GM20431 (cell line): ENCODE data around the gene TXNDC17.
"Not testable (repeated sequence)": the region's sequence is repeated elsewhere in the genome, so short reads cannot be mapped to it uniquely, and the experiment has no call there.

Experiments
- in situ Hi-C: fragments of 300-500 bp; cut with MseI, MboI; formaldehyde crosslinking; loops from one replicate; pipeline ENCODE4 v1.15.0; 2020; ENCODE audit warnings: low sequenced_read_pairs; ENCODE audit not compliant: unreplicated experiment

Gene TXNDC17

DNA sequence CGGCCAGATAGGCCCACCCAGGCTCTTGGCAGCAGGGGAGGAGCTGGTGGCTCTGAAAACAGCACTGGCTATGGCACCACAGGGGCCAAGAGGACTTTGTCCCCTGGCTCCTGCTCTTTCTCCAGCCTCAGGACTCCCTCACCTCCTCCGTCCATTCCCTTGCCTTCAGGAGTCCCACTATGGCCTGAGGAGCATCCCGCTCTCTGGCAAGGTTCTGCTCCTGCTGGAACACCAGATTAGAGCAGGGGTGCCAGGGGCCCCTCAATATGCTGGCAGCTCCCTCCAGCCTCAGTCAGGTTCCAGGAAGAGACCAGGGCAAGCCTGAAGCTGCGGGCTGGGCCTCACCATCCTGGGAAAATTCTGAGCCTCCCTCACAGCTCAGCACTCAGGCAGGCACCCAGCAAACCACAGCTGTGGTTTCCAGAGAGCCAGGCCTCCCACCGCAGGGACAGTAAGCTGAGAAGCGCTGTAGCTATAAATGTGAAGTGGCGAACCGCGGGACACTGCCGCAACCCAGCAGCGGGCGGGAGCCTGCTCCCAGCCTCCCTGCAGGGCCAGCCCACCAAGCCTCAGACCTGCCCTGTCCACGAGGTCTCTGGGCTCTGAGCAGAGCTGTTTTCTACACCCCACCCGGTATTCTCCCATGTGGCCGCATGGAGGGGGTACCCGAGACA lies 36.4 kb downstream of the TXNDC17 start:
- in situ Hi-C loops, result no loop called here

DNA sequence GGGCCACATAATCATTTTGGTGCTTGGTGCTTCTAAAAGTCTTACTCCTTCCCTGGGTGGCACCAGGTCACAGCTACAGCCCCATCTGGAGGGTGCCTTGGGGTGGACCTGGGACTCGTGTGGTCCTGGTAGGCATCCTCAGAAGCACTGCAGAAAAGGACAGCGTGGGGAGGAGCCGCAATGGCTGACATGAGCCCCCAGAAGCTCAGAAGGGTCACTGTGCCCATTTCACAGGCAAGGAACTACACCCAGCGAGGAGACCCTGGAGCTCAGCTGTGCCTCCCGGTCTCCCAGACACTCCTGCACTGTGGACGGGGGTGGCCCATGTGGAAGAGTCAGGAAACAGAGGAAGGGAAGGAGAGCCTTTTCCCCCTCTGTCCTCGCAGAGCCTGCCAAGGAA lies 37.1 kb downstream of the TXNDC17 start:
- in situ Hi-C loops, result no loop called here

DNA sequence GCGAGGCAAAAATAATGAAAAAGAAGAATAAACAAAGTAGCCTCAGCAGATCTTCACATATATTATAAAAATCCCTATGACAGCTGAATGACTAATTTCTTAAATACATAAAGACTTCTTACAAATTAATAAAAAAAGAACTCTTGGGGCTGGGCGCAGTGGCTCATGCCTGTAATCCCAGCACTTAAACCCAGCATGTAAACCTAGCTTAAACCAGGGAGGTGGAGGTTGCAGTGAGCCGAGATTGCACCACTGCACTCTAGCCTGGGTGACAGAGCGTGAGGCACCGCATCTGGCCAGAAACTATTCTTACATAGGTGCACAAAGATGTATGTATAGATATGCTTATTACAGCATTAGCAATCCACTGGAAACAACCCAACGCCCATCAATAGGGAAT lies 38.4 kb downstream of the TXNDC17 start:
- in situ Hi-C loops, result no loop called here

DNA sequence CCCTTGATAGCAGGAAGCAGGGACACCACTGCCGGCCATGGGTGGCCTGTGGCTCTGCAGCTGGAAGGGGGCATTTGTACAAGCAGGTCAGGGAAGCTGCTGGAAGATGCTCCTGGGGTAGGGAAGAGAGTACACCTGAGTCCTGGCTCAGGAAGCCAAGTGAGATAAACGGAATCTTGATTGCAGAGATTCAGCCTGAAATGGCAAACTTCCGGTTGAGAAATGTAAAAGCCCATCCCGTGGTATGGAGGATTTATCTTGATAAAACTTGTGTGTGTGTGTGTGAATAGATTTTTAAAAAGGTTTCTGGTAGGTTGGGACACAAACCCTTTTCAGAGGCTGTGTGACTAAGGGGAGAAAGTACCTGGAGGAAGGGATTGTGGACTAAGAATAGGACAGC lies 40.3 kb downstream of the TXNDC17 start:
- in situ Hi-C loops, result no loop called here

DNA sequence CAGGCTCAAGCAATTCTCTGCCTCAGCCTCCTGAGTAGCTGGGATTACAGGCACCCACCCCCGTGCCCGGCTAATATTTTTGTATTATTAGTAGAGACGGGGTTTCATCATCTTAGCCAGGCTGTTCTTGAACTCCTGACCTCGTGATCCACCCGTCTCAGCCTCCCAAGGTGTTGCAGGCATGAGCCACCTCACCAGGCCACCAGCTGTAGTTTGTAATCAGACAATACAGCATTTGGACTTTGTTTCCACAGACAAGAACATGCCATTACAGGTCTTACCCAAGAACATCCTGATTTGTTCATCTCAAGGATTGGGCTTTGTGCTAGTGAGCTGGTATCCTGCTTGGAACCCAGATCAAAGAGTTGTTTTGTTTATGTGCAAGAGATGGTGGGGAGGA lies 40.8 kb downstream of the TXNDC17 start:
- in situ Hi-C loops, result no loop called here

DNA sequence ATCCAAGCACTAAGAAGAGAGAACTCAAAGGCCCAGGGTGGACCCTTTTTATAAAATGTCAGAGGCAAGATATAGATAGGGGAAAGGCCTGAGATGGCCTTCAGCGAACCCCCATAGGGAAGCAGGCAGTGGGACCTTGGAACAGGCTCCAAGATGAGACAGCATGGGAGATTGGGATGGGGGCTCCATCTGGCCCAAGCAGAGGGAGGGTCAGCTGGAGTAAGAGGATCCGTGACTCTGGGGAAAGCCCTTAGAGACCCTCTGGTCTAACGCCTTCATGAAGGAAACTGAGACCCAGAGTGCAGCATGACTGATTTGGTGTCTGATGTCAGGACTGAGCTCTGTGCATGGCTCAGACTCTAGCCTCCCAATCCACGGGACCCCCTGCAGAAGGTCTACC lies 41.5 kb downstream of the TXNDC17 start:
- in situ Hi-C loops, result no loop called here

DNA sequence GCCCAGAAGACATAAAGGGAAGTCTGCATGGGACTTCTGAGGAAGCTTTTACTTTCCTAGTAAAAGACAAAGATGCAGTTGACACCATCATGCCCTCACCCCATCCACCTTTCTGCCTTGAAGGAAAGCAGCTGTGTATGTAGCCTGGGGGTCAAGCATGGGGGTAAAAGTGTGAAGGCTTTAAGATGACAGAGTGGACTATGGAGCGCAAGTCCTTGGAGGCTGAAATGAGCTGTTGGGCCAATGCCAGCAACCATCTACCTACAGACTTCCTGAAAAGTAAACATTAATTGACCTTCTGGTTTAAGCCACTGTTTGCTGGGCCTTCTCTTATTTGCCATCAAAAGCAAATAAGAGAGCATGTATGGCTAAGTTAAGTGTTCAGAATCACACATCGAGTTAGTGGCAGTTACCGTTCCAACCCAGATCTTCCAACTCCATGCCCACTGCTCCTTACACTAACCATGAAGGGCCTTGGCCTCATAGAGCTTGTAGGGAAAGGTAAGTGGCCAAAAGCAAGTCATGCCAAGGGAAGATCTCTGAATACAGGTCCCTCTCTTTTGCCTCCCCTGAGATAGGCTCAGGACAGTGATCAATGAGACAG lies 42.3 kb downstream of the TXNDC17 start:
- in situ Hi-C loops, result no loop called here

DNA sequence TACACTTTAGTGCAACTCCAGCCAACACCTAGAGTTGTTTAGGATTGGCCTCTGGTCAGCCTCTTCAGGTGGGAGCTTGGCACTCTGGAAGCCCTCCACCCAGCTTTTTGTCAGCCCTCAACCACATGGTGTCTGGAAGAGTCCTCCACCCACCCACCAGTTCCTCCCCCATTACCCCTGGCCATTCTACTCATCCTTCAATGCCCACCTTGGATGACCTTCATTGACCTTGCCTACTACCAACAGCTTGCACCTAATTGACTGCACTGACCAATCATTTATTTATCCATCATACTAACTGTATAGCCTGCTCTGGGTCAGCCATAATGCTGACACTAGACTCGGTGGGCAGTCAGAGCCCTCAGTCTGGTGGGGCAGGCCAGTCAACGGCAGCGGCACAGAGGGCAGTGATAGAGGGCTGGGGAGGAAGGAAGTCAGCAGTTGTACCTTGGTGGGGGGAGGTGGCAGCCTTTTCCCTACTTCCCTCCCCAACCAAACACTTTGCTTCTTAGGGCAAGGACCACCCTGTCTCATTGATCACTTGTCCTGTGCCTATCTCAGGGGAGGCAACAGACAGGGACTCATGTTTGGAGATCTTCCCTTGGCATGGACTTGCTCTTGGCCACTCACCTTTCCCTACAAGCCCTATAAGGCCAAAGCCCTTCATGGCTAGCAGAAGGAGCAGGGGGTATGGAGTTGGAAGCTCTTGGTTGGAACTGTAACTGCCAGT lies 43.0 kb downstream of the TXNDC17 start:
- in situ Hi-C loops, result no loop called here

DNA sequence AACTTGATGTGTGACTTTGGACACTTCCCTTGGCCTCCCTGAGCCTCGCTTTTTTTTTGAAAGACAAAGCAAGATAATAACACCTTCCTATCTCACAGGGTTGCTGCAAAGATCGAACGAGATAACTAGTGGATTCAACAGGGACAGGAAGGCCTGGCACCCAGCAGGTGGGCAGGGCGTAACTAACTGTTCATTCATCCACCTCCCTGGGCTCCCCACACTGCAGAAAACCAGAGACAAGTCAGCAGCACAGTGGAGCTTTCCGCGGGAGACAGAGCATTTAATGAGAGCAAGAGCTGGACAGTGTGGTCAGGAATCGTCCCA lies 43.6 kb downstream of the TXNDC17 start:
- in situ Hi-C loops, result no loop called here

DNA sequence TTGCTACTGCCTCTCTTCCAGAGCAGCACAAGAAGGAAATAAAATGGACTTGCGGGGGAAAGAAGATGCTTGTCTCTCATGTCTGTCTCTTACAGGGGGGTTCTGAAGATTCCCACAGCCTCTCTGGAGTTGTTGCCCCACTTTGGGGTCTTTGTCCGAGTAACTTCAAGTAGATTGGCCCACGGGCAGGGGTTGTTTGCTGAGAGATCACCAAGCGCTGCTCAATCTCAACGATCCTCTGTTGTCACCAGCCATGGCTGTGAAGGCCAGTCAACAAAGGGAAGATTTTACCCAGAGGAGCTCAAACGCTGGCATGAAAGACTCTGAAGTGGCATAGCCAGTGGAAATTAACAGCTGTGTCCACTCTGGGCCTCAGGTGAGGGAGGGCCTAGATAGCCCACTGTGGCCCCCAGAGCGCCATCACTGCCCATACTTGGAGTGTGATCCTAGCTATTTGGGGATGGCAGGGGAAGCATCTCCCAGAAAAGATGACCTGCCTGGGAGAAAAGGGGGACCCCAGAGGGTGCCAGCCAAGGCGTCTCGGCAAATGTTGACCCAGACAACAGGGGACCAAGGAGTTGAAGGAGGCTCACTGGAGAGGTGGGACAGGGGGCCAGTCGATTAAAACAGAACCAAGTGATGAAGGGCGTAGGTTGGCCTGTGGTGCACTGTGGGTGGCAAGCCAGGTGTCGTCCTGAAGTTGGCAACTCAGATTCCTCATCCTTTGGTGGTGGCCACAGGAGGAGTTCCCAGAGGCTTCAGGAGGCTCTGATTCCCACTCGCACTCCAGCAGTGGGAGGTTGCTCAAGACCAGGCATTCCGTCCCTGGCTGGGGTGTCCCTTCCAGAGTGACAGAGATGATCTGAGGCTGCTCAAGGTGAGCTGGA lies 44.3 kb downstream of the TXNDC17 start:
- in situ Hi-C loops, result no loop called here

DNA sequence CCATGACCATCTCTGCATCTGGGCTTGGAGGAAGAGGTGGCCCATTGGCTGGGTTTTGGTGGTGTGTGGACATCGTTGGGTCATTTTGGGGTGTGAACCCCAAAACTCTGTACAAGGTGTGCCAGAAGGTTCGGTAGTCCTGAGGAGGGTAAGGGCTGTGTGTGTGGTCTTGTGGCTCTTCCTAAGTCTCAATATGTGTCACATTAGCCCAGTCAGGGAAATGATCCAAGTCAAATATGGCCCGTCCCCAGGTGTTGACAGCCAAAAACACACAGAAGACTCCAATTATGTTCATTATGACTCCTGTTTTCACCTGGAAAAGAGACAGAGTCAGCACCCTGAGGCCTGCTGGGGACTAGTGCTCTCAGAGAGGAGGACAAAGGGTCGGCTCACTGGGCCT lies 45.2 kb downstream of the TXNDC17 start:
- in situ Hi-C loops, result no loop called here

DNA sequence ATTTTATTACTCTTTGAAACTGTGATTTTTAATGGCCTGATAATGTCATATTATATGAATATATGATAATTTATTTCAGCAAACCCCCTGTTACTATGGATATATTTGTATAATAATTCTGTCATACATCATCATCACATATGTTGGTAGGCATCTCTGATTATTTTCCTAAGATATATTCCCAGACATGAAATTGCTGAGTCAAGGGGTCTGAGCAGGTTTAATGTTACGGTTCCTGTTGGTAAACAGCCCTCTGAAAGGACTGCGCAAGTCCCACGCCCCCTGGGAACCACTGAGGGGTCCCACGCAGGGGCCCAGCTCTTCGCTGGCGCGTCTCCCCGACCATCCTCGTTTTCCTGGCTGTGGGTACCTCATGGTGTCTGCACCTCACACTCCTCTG lies 48.1 kb downstream of the TXNDC17 start:
- in situ Hi-C loops, result no loop called here

DNA sequence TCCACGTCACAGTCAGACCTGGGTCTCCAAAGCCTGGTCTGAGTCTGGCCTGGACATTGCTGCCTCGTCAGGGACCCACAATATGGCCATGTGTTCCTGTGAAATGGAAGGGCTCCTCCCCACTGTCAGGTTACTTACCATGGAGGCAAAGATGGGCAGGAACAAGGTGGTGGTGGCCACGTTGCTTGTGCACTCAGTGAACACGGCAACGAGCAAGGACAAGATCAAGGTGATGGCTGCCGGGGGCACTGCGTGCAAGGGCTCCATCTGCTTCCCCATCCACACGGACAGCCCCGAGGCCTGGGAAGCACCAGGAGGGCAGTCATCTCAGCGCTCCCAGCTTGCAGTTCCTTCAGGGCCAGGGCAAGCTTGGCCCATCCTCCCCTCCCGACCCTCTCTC lies 49.8 kb downstream of the TXNDC17 start:
- in situ Hi-C loops, result no loop called here

DNA sequence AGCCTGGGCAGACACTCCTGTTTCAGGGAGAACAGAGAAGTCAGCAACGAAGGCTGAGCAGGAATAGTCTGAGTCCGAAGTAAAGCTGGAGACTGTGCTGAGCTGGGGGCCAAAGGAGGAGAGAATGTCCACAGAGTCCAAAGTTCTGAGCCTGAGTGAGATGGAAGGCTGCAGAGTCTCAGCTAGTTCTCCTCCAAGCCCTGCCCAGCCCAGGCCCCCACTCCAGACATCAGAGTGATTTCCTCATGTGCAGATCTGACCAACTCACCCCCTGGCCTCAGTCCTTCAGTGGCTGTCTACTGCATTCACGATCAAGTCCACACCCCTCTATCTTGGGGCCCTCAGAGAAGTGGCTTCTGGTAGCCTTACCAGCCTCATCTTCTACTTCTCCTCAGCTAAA lies 50.7 kb downstream of the TXNDC17 start:
- in situ Hi-C loops, result no loop called here

DNA sequence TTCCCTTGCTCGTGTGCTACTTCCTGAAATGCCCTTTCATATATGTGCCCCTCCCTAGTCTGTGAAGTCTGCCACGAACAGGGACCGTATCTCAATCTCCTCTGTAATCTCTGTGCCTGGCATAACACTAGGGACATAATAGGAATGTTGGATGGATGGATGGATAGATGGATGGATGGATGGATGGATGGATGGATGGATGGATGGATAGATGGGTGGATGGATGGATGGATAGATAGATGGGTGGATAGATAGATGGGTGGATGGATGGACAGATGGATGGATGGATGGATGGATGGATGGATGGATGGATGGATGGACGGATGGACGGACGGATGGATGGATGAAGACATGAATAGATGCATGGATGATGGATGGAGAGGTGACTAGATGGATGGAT lies 51.1 kb downstream of the TXNDC17 start:
- in situ Hi-C loops, result not testable (repeated sequence)
